ENCODE results near the gene IL20RA. TPM values are rescaled to one million over a fixed set of nuclear protein-coding genes. Genes with fewer than 3 reads are reported as not detected.

IL20RA gene
- total RNA-seq, 1 donor from 2014 or later = 13.3 TPM

GRCh38 chr6:136971609-136972008, 73.2 kb downstream of the IL20RA start:
- H3K36me3 ChIP-seq = no peaks in the 10 kb centered on the region
- no peak for DNase-seq
- no peaks in the 10 kb centered on the region for H3K27me3 ChIP-seq
- no peak overlapping the region for H3K4me3 ChIP-seq
- no peak for ATAC-seq
- intact Hi-C loops (cut with DNase I) = no loop called here
- no peak overlapping the region for H3K27ac ChIP-seq
- no peaks in the 10 kb centered on the region for H3K4me1 ChIP-seq
- H3K9me3 ChIP-seq = no peaks in the 10 kb centered on the region
- TF ChIP-seq CTCF (IDR thresholded peaks at IDR 0.05) = no peak

- Histone ChIP-seq H3K36me3 (no peaks in the 10 kb centered on the region), H3K4me3 (no peak overlapping the region), H3K4me1 (no peaks in the 10 kb centered on the region), H3K27ac (no peak overlapping the region), H3K9me3 (no peaks in the 10 kb centered on the region), H3K27me3 (no peaks in the 10 kb centered on the region)
- ATAC-seq = no peak
- DNase-seq = no peak
- intact Hi-C loops (cut with DNase I) = no loop called here
- TF ChIP-seq CTCF (IDR thresholded peaks at IDR 0.05) = no peak
Measured at GRCh38 chr6:136969930-136970329, 74.8 kb downstream of the IL20RA start.

- no peak overlapping the region for H3K27ac ChIP-seq
- H3K4me3 ChIP-seq = no peak overlapping the region
- DNase-seq = no peak
- H3K4me1 ChIP-seq = no peaks in the 10 kb centered on the region
- no peaks in the 10 kb centered on the region for H3K27me3 ChIP-seq
- ATAC-seq = no peak
- intact Hi-C loops (cut with DNase I) = no loop called here
- TF ChIP-seq CTCF (IDR thresholded peaks at IDR 0.05) = no peak
- no peaks in the 10 kb centered on the region for H3K36me3 ChIP-seq
- H3K9me3 ChIP-seq = no peaks in the 10 kb centered on the region
Measured at GRCh38 chr6:136969433-136969832, 75.3 kb downstream of the IL20RA start.

- Histone ChIP-seq H3K4me3 (no peak overlapping the region), H3K27me3 (no peaks in the 10 kb centered on the region), H3K9me3 (no peaks in the 10 kb centered on the region), H3K4me1 (no peaks in the 10 kb centered on the region), H3K27ac (no peak overlapping the region), H3K36me3 (no peaks in the 10 kb centered on the region)
- intact Hi-C loops (cut with DNase I) = no loop called here
- TF ChIP-seq CTCF (IDR thresholded peaks at IDR 0.05) = no peak
- ATAC-seq = no peak
- DNase-seq = no peak
Measured at GRCh38 chr6:136968837-136969236, 75.9 kb downstream of the IL20RA start.

- peak; percentile 95 for ATAC-seq
- no peak overlapping the region for H3K27ac ChIP-seq
- H3K36me3 ChIP-seq = no peaks in the 10 kb centered on the region
- peak; percentile 66 for TF ChIP-seq CTCF (IDR thresholded peaks at IDR 0.05)
- no peaks in the 10 kb centered on the region for H3K4me1 ChIP-seq
- H3K4me3 ChIP-seq = no peak overlapping the region
- peak; percentile 73 for DNase-seq
- no peaks in the 10 kb centered on the region for H3K27me3 ChIP-seq
- intact Hi-C loops (cut with DNase I) = no loop called here
- no peaks in the 10 kb centered on the region for H3K9me3 ChIP-seq
Measured at GRCh38 chr6:136967876-136968752, 76.7 kb downstream of the IL20RA start.
